NCI-H146 treated with DMSO at 0.1 percent for 48 hours (cell line): ENCODE measurements around the gene SF3B5.
"Not testable (repeated sequence)": the region's sequence is repeated elsewhere in the genome, so short reads cannot be mapped to it uniquely, and the experiment has no call there.

ENCODE experiments used
- DNase-seq: peaks from one replicate; lab custom pipeline; 2025; ENCODE audit not compliant: unreplicated experiment; lab: John Stamatoyannopoulos, UW

The SF3B5 gene

DNA sequence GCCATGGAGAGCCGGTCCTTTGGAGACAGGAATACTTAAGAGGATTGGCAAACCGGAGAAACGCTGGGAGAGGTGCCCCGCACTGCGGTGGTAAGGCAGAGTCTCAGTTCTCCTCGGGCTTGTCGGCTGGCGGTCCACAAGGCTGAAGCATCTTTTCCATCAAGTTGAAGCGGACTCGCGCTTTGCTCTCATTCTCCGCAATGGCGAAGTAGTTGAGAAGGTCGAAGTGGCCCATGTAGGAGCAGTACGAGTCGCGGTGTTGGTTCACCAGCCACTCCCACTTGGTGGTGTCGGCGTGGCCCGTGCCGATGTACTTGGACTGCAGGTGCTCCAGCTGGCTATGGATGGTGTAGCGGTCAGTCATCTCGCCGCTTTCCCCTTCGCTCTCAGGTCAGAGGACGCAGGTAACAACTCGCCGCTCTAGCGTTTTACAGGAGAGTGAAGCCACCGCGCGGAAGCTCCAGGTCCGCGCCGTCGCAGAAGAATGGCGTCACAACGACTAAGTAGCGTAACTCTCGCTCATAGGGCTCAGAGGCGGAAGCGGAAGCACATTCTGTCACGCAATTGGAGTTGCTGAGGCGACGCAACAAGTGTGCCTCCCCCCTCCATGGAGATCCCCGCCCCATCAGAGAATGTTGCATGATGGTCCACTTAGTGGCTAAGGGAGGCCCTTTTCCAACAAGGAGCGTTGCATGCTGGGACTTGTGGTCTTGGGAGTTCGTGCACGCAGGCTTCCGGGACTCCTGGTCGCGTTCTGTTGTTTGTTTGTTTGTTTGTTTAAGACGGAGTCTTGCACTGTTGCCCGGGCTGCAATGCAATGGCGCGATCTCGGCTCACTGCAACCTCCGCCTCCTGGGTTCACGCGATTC lies at the start of gene SF3B5:
TSS of gene SF3B5 (minus strand) at position 440 of the 869 bp plus-strand sequence. CDS start at position 364, 76 bp downstream.
- DNase-seq = peak; percentile 100

DNA sequence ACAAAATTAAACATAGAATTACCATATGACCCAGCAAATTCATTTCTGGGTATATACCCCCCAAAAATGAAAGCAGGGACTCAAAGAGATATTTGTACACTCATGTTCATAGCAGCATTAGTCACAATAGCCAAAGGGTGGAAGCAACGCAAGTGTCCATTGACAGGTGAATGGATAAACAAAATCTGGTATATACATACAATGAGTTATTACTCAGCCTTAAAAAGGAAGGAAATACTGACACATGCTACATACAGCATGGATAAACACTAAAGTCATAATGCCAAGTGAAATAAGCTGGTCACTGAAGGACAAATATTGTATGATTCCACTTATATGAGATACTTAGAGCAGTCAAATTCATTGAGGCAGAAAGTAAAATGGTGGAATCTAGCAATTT lies 49.6 kb upstream of the SF3B5 start:
- DNase-seq = no peak

DNA sequence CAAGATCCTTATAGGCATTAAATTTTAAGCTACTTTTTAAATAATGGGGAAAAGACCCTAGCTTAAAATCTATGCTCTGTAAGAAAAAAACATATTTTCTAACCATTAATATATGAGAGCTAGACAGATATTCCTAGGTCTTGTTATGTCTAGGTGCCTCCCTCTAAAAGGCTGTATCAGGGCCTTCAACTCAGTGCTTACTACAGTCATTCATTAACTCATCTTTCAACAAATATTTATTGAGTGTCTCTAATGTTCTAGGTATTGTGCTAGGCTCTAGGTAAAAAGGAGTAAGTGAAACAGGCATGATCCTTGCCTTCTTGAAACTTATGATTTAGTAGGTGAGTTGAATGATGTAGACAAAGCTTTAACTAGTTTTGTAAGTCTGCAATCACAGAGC lies 48.5 kb upstream of the SF3B5 start:
- no peak for DNase-seq

- DNase-seq = no peak
These were observed 47.7 kb upstream of the SF3B5 start for GRCh38 chr6:144143106-144143505.

DNA sequence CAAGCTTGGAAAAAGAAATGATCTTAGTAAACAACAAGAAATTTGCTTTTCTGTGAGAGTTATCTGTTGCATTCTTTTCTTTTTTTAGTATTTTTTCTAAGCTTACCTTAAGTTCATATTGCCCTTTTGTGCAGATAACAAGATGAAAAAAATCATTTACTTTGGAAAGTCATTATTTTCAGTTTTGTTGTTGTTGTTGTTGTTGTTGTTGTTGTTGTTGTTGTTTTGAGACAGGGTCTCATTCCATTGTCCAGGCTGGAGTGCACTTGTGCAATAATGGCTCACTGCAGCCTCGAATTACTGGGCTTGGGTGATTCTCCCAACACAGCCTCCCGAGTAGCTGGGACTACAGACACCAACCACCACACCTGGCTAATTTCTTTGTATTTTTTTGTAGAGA lies 46.1 kb upstream of the SF3B5 start:
- no peak for DNase-seq

DNA sequence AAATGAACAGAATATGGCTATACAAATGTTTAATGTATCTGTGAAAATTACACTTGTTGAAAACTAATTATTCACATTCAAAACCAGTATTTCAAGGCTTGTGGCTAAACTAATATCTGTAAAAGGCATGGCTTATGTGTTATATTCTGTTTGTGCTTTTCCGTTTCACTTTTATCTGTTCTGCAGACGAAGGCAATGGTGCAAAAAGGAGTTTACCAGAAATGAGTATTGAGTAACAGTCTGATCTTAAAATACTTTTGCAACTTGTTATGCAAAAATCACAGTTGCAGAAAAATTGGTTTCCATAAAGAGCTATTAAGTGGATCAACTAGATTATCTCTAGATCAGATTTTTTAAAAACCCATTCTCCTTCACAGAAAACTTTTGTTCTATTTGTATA lies 45.5 kb upstream of the SF3B5 start:
- no peak for DNase-seq

- no peak for DNase-seq
These were observed 44.4 kb upstream of the SF3B5 start for GRCh38 chr6:144139817-144140216.

GRCh38 chr6:144138542-144138941 lies 43.2 kb upstream of the SF3B5 start:
- DNase-seq = no peak

GRCh38 chr6:144134737-144135136 lies 39.4 kb upstream of the SF3B5 start:
- DNase-seq = no peak

GRCh38 chr6:144134176-144134575 lies 38.8 kb upstream of the SF3B5 start:
- no peak for DNase-seq

DNA sequence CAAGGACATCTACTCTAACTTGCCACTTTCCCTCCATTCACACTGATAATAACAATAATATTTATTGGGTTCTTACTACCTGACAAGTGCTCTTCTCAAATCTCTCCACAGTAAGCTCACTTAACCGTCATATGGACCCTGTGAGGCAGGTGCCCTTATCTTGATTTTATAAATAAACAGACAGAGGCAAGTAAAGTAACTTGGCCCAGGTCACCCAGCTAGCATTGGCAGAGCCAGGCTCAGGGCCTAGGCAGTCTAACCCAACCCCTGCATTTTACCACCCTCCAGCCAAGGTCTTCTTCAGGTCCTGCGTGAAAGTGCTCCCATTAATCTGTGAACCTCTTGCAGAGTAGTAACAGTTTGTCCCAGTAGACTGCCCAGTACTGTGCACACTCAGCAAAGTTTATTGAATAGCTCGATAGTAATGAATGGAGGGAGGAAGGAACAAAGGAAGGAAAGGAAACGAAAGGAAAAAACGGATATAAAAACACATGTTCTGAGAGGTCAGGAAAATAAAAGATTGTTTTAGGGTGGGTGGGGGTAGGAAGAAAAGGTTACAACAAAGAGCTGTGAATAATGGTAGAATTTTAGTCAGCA lies 38.0 kb upstream of the SF3B5 start:
- no peak for DNase-seq

DNA sequence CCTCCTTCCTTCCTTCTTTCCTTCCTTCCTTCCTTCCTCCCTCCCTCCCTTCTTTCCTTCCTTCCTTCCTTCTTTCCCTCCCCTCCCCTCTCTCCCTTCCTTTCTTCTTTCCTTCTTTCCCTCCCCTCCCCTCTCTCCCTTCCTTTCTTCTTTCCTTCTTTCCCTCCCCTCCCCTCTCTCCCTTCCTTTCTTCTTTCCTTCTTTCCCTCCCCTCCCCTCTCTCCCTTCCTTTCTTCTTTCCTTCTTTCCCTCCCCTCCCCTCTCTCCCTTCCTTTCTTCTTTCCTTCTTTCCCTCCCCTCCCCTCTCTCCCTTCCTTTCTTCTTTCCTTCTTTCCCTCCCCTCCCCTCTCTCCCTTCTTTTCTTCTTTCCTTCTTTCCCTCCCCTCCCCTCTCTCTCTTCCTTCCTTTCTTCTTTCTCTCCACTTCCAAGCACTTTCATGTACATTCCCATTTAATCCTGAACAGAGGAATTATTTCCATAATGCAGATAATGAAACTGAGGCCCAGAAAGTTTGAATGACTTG lies 36.9 kb upstream of the SF3B5 start:
- DNase-seq = not testable (repeated sequence)

GRCh38 chr6:144131248-144131709 lies 35.9 kb upstream of the SF3B5 start:
- DNase-seq = no peak

DNA sequence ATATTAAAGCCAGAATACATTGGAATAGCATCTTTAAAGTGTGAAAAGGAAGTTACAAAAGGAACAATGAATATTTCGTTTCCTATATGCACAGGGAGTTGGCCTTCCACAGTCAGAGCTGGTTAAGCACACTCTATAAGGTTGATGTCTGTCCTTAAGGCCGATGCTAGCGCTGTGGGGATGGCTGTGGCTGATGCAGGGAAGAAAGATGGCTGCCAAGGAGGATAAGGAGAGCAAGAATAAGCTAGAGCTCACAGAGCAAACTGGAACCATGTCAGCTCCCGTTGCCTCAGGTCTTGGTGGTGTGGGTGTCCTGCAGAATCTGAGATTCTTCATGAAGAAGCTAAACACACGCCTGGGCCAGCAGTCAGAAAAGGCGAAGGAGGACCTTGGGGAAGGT lies 34.1 kb upstream of the SF3B5 start:
- DNase-seq = no peak

- no peak for DNase-seq
These were observed 31.7 kb upstream of the SF3B5 start for GRCh38 chr6:144127097-144127496.

DNA sequence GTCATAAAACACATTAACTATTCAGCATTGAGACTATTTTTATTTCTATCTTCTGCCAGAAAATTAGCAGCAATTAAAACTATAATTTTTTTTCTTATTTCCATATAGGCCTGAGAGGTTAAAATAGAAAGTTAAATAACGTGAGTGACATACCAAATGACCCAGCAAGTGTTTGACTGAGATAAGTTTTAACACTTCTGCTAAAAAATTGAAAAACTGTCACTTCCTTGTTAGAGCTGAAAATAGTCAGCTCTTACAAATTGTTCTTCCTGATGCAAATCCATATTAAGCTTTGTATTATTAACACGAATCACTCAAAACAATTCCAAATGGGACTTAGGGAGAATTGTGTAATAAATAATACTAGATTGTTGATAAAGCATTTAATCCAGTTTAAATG lies 28.5 kb upstream of the SF3B5 start:
- no peak for DNase-seq

DNA sequence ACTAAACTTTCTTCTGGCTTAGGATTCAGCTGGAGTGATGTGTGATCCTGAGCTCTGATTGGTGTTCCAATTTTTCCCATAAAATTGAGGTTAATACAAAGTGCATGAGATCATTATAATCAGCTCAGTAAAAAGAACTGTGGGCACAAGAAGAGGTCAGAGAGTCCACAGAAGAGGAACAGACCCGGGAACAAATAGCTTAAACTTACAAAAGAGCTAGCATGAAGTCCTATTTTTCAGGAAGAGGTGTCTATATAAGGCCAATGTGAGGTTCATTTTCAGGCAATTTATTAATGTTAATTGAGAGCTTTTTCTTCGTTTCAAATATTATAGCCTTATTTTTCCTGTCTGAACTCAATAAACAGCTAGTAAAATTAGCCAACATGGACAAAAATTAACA lies 28.0 kb upstream of the SF3B5 start:
- DNase-seq = no peak

DNA sequence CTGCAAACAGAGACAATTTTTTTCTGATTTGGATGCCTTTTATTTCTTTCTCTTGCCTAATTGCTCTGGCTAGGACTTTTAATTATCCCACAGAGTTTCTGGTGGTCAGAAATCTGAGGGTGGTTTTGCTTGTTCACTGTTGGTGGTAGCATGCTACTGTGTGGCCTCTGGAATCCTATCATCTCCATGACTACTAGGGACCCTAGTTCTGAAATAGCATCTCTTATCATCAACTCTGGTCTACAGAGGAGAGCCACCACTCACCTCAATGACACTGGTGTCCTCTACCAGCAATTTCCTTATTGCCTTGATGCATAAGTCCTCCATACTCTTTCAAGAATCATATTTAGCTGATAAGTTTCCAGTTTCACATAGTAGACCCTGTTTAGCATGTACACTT lies 27.5 kb upstream of the SF3B5 start:
- no peak for DNase-seq

- no peak for DNase-seq
These were observed 24.0 kb upstream of the SF3B5 start for GRCh38 chr6:144119376-144119775.

DNA sequence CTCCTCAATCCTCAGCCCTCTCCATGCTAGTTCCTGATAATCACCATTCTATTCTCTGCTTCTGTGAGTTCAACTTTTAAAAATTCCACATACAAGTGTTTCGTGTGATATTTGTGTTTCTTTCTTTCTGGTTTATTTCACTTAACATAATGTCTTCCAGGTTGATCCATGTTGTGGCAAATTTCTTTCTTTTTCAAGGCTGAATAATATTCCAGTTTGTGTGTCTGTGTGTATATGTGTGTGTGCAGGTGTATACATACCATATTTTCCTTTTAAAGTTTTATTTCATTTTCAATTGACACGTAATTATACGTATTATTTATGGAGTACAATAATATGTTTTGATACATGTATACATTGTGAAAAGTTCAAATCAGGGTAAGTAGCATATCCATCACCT lies 19.8 kb upstream of the SF3B5 start:
- DNase-seq = no peak

GRCh38 chr6:144113366-144113765 lies 18.0 kb upstream of the SF3B5 start:
- DNase-seq = no peak

- DNase-seq = no peak
These were observed 14.8 kb upstream of the SF3B5 start for GRCh38 chr6:144110210-144110609.
